H9 (cell line): ENCODE results near the gene PTOV1. TPM values are rescaled to one million over a fixed set of nuclear protein-coding genes. Genes with fewer than 3 reads are reported as not detected.

Experiments
- DNase-seq: peaks from one replicate; pipeline ENCODE4 v3.0.0-alpha.2; 2017
- H2AFZ ChIP-seq: one replicate; pipeline ENCODE4 v1.6.1; 2013; ENCODE audit warnings: mild to moderate bottlenecking, low read length, control low read depth, moderate library complexity
- H2AK5ac ChIP-seq: 2 replicates; pipeline ENCODE4 v1.6.1; 2013; ENCODE audit warnings: low read length, control low read depth, mixed read lengths; ENCODE audit not compliant: insufficient read length
- H2BK120ac ChIP-seq: one replicate; pipeline ENCODE4 v1.6.1; 2013; ENCODE audit warnings: low read depth, mild to moderate bottlenecking, low read length, control low read depth, inconsistent platforms; ENCODE audit not compliant: poor library complexity, severe bottlenecking
- H2BK12ac ChIP-seq: 2 replicates; pipeline ENCODE4 v1.6.1; 2013; ENCODE audit warnings: low read length, control low read depth, mixed read lengths, low read depth; ENCODE audit not compliant: insufficient read length
- H2BK15ac ChIP-seq: 2 replicates; pipeline ENCODE4 v1.6.1; 2013; ENCODE audit warnings: low read depth, low read length, control low read depth
- H2BK20ac ChIP-seq: one replicate; pipeline ENCODE4 v1.6.1; 2013; ENCODE audit warnings: low read depth, mild to moderate bottlenecking, low read length, control low read depth, inconsistent platforms; ENCODE audit not compliant: poor library complexity, severe bottlenecking
- H2BK5ac ChIP-seq: 2 replicates; pipeline ENCODE4 v1.6.1; 2013; ENCODE audit warnings: low read length, control low read depth, mixed read lengths; ENCODE audit not compliant: insufficient read length
- H3K14ac ChIP-seq: 2 replicates; pipeline ENCODE4 v1.6.1; 2013; ENCODE audit warnings: low read length, control low read depth; ENCODE audit not compliant: insufficient read depth
- H3K18ac ChIP-seq: 2 replicates; pipeline ENCODE4 v1.6.1; 2013; ENCODE audit warnings: low read depth, mild to moderate bottlenecking, mixed read lengths, low read length, control low read depth; ENCODE audit not compliant: insufficient read length
- H3K23ac ChIP-seq: 2 replicates; pipeline ENCODE4 v1.6.1; 2013; ENCODE audit warnings: low read length, control low read depth, mixed read lengths, low read depth; ENCODE audit not compliant: insufficient read length
- H3K23me2 ChIP-seq: 2 replicates; pipeline ENCODE4 v1.6.1; 2013; ENCODE audit warnings: low read depth, mild to moderate bottlenecking, mixed read lengths, low read length, control low read depth; ENCODE audit not compliant: insufficient read length, poor library complexity, severe bottlenecking
- H3K27ac ChIP-seq: 2 replicates; pipeline ENCODE4 v1.5.1; 2013; ENCODE audit warnings: low read length, control low read depth, mixed read lengths, low read depth; ENCODE audit not compliant: insufficient read length
- H3K27me3 ChIP-seq: 2 replicates; pipeline ENCODE4 v1.6.1; 2013; ENCODE audit warnings: low read length, control low read depth, inconsistent platforms; ENCODE audit not compliant: insufficient read depth
- H3K4ac ChIP-seq: 2 replicates; pipeline ENCODE4 v1.6.1; 2013; ENCODE audit warnings: low read depth, mild to moderate bottlenecking, control low read depth, inconsistent platforms, low read length, moderate library complexity
- H3K4me1 ChIP-seq: 2 replicates; pipeline ENCODE4 v1.6.1; 2013; ENCODE audit warnings: low read length, control low read depth, inconsistent platforms; ENCODE audit not compliant: insufficient read depth
- H3K4me2 ChIP-seq: 2 replicates; pipeline ENCODE4 v1.6.1; 2013; ENCODE audit warnings: low read length, control low read depth, mixed read lengths; ENCODE audit not compliant: insufficient read length, insufficient read depth
- H3K56ac ChIP-seq: 2 replicates; pipeline ENCODE4 v1.6.1; 2013; ENCODE audit warnings: low read depth, mild to moderate bottlenecking, mixed read lengths, low read length, control low read depth; ENCODE audit not compliant: insufficient read length
- H3K79me1 ChIP-seq: 2 replicates; pipeline ENCODE4 v1.6.1; 2013; ENCODE audit warnings: low read depth, mild to moderate bottlenecking, moderate library complexity, low read length, control low read depth, inconsistent platforms; ENCODE audit not compliant: insufficient read depth, poor library complexity, severe bottlenecking
- H3K79me2 ChIP-seq: 2 replicates; pipeline ENCODE4 v1.6.1; 2013; ENCODE audit warnings: low read length, control low read depth, inconsistent platforms; ENCODE audit not compliant: insufficient read depth
- H3K9ac ChIP-seq: 2 replicates; pipeline ENCODE4 v1.6.1; 2013; ENCODE audit warnings: low read length, control low read depth, mixed read lengths; ENCODE audit not compliant: insufficient read length; ENCODE audit errors: extremely low read depth
- H3K9me3 ChIP-seq: one replicate; pipeline ENCODE4 v1.6.1; 2013; ENCODE audit warnings: low read depth, low read length, inconsistent platforms; ENCODE audit not compliant: control insufficient read depth
- H3T11ph ChIP-seq: one replicate; pipeline ENCODE4 v1.6.1; 2013; ENCODE audit warnings: mild to moderate bottlenecking, low read length, control low read depth, inconsistent platforms
- H4K20me1 ChIP-seq: one replicate; pipeline ENCODE4 v1.6.1; 2013; ENCODE audit not compliant: control insufficient read depth, insufficient read length, insufficient read depth
- H4K5ac ChIP-seq: 2 replicates; pipeline ENCODE4 v1.6.1; 2013; ENCODE audit warnings: low read depth, mild to moderate bottlenecking, mixed read lengths, low read length, control low read depth; ENCODE audit not compliant: insufficient read length
- H4K8ac ChIP-seq: replicated peaks from 2 replicates; pipeline ENCODE4 v1.6.1; 2013; ENCODE audit warnings: low read length, control low read depth, mixed read lengths, low read depth; ENCODE audit not compliant: insufficient read length
- H4K91ac ChIP-seq: 2 replicates; pipeline ENCODE4 v1.6.1; 2013; ENCODE audit warnings: low read depth, mild to moderate bottlenecking, moderate library complexity, mixed read lengths, low read length, control low read depth; ENCODE audit not compliant: insufficient read length
- H3K27ac Mint-ChIP-seq, 3 experiments: 2 replicates in 2 of 3; 3 replicates in 1 of 3; pipeline ENCODE4 v1.8.0; 2020 to 2021; ENCODE audit warnings: mixed read lengths in 3 of 3, mild to moderate bottlenecking in 1 of 3, moderate library complexity in 1 of 3
- H3K27me3 Mint-ChIP-seq: 2 replicates; pipeline ENCODE4 v1.8.0; 2021; ENCODE audit warnings: low read depth, mild to moderate bottlenecking, moderate library complexity, mixed read lengths
- H3K36me3 Mint-ChIP-seq, 3 experiments: 2 replicates in 2 of 3; 3 replicates in 1 of 3; pipeline ENCODE4 v1.8.0; 2020 to 2021; ENCODE audit warnings: low read depth in 3 of 3, mixed read lengths in 3 of 3; ENCODE audit not compliant: insufficient read depth in 1 of 3
- H3K4me1 Mint-ChIP-seq, 2 experiments: 2 replicates each; pipeline ENCODE4 v1.8.0; 2020; ENCODE audit warnings: mixed read lengths in 2 of 2
- H3K4me3 Mint-ChIP-seq, 2 experiments: 2 replicates in 1 of 2; 3 replicates in 1 of 2; pipeline ENCODE4 v1.8.0; 2020 to 2021; ENCODE audit warnings: mild to moderate bottlenecking in 2 of 2, mixed read lengths in 2 of 2, moderate library complexity in 1 of 2
- H3K9me3 Mint-ChIP-seq, 2 experiments: 2 replicates in 1 of 2; 3 replicates in 1 of 2; pipeline ENCODE4 v1.8.0; 2020; ENCODE audit warnings: mild to moderate bottlenecking in 2 of 2, mixed read lengths in 2 of 2, moderate library complexity in 1 of 2
- WGBS: extraction: QIAGEN DNeasy Blood & Tissue Kit; methylation state at CpG from one replicate; pipeline ENCODE4 v1.1.7; 2013; ENCODE audit warnings: missing lambda C conversion rate, low lambda C conversion rate, mixed read lengths; ENCODE audit not compliant: insufficient read length; ENCODE audit errors: extremely low coverage; 5-methylcytosine and 5-hydroxymethylcytosine counted together
- total RNA-seq: library from RNA; stranded (reverse); gene quantifications from 2 replicates; pipeline ENCODE4 v1.2.1, GENCODE V29; 2021
- TF ChIP-seq, protein P1 (sequence below): fragments of 200-600 bp; sonication (generic); conservative IDR thresholded peaks from 3 replicates; pipeline ENCODE4 v1.8.0; 2021; ENCODE audit warnings: antibody characterized with exemption, mild to moderate bottlenecking

The PTOV1 gene
- total RNA-seq, 1 experiment from 2014 or later: 309 TPM

DNA sequence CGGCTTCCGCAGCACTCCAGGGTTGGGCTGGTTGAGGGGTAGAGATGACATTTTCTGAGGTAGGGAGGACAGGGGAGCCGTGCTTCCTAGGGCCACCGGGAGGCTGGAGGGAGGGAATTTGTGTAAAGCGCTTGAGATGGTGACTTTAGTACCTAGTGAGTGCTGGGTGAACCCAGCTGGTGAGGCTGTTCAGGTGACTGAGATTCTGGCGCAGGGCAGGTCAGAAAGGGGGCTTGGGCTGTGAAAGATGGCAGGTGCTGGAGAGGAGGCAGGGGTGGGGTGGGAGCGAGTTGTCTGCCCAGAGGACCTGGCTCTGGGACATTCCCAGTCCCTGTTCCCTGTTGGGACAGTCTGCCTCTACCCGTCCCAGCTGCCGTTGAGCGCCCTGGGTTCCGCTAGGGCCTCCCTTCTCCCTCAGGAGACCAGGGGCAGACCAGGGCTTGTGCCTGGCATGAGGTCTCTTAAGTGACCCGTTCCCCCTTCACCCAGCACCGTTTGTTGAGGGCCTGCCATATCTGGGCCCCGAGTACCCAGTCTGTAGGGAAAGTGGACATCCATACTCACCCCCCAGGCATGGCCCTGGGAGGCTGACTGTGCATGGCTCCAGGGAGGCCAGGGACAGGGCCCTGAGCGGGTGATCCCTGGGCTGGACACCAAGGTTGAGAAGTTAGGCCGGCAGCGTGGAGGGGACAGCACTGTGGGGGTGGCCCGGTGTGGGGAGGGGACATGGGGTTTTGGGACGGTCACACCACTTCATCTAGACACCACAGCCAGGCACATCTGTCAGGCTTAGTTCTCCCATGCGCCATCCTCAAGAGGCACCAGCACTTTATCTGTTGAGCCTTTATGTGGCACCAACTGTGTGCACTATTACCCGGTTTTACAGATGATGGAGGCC, 5.0 kb downstream of the PTOV1 start:
- H3K27ac Mint-ChIP-seq: peak overlapping the region in 2 of 3 experiments; percentile 89 to 91; a peak in 3 of 7 replicates
- peaks cover 21 to 68% (median 66%) of the 10 kb centered on the region in 3 experiments for H3K36me3 Mint-ChIP-seq
- no peaks in the 10 kb centered on the region for H3K27me3 ChIP-seq
- H2AK5ac ChIP-seq: no peak overlapping the region
- H3K27me3 Mint-ChIP-seq: peaks cover 2% of the 10 kb centered on the region; the same call in 1 of the 2 replicates
- no peak overlapping the region for H3T11ph ChIP-seq
- no peak overlapping the region for H3K14ac ChIP-seq
- no peak overlapping the region for H3K4me2 ChIP-seq
- peaks cover 6% of the 10 kb centered on the region for H4K20me1 ChIP-seq
- no peaks in the 10 kb centered on the region for H3K4me1 ChIP-seq
- H3K79me2 ChIP-seq: peaks cover 9% of the 10 kb centered on the region; the same call in 1 of the 2 replicates
- H2BK20ac ChIP-seq: no peak overlapping the region
- H3K79me1 ChIP-seq: peaks cover 11% of the 10 kb centered on the region
- H4K5ac ChIP-seq: no peak overlapping the region
- H2BK15ac ChIP-seq: no peak overlapping the region
- H3K56ac ChIP-seq: no peak overlapping the region
- H4K8ac ChIP-seq: no peak overlapping the region
- H3K4ac ChIP-seq: no peak overlapping the region
- TF ChIP-seq, protein P1, sequence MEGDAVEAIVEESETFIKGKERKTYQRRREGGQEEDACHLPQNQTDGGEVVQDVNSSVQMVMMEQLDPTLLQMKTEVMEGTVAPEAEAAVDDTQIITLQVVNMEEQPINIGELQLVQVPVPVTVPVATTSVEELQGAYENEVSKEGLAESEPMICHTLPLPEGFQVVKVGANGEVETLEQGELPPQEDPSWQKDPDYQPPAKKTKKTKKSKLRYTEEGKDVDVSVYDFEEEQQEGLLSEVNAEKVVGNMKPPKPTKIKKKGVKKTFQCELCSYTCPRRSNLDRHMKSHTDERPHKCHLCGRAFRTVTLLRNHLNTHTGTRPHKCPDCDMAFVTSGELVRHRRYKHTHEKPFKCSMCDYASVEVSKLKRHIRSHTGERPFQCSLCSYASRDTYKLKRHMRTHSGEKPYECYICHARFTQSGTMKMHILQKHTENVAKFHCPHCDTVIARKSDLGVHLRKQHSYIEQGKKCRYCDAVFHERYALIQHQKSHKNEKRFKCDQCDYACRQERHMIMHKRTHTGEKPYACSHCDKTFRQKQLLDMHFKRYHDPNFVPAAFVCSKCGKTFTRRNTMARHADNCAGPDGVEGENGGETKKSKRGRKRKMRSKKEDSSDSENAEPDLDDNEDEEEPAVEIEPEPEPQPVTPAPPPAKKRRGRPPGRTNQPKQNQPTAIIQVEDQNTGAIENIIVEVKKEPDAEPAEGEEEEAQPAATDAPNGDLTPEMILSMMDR: no peak
- H3K9ac ChIP-seq: no peak overlapping the region
- no CpG with 5 or more reads among the region's 21 CpGs for WGBS
- no peaks in the 10 kb centered on the region for H3K9me3 Mint-ChIP-seq
- H3K23ac ChIP-seq: no peak overlapping the region
- H3K23me2 ChIP-seq: peaks cover 6% of the 10 kb centered on the region
- no peak overlapping the region for H2AFZ ChIP-seq
- DNase-seq: no peak
- H2BK120ac ChIP-seq: no peak overlapping the region
- H3K27ac ChIP-seq: no peak overlapping the region
- no peaks in the 10 kb centered on the region for H3K9me3 ChIP-seq
- no peak overlapping the region for H3K18ac ChIP-seq
- no peak overlapping the region for H4K91ac ChIP-seq
- no peak overlapping the region for H2BK12ac ChIP-seq
- peaks cover 15 to 22% of the 10 kb centered on the region in 2 experiments for H3K4me1 Mint-ChIP-seq
- H3K4me3 Mint-ChIP-seq: peak overlapping the region in 1 of 2 experiments; percentile 44; a peak in 2 of 5 replicates
- no peak overlapping the region for H2BK5ac ChIP-seq
